Neural progenitor cell (in vitro differentiated cells): Measurements from ENCODE around the gene NUDT11. TPM values are rescaled to one million over a fixed set of nuclear protein-coding genes. Genes with fewer than 3 reads are reported as not detected.
"Not testable (repeated sequence)": the region's sequence is repeated elsewhere in the genome, so short reads cannot be mapped to it uniquely, and the experiment has no call there.

Experiments
- DNase-seq: peaks from one replicate; pipeline ENCODE4 v3.0.0-alpha.2; 2016; ENCODE audit warnings: low spot score
- H2AFZ ChIP-seq: fragments of 200-600 bp; sonication (generic); replicated peaks from 2 replicates; pipeline ENCODE4 v1.6.1; 2016; ENCODE audit warnings: antibody characterized with exemption
- H3F3A ChIP-seq: fragments of 200-600 bp; sonication (generic); 2 replicates; pipeline ENCODE4 v1.6.1; 2016; ENCODE audit warnings: antibody characterized with exemption, low read depth
- H3K27ac ChIP-seq: fragments of 200-600 bp; sonication (generic); 2 replicates; pipeline ENCODE4 v1.5.1; 2016; ENCODE audit warnings: mild to moderate bottlenecking
- H3K27me3 ChIP-seq: fragments of 200-600 bp; sonication (generic); 2 replicates; pipeline ENCODE4 v1.6.1; 2016; ENCODE audit warnings: mild to moderate bottlenecking, moderate library complexity
- H3K36me3 ChIP-seq: fragments of 200-600 bp; sonication (generic); 2 replicates; pipeline ENCODE4 v1.5.1; 2016
- H3K4me1 ChIP-seq: fragments of 200-600 bp; sonication (generic); 2 replicates; pipeline ENCODE4 v1.6.1; 2016; ENCODE audit warnings: mixed run types
- H3K4me2 ChIP-seq: fragments of 200-600 bp; sonication (generic); 2 replicates; pipeline ENCODE4 v1.6.1; 2016
- H3K4me3 ChIP-seq: fragments of 200-600 bp; sonication (generic); 2 replicates; pipeline ENCODE4 v1.5.1; 2016
- H3K79me2 ChIP-seq: fragments of 200-600 bp; sonication (generic); 2 replicates; pipeline ENCODE4 v1.6.1; 2016; ENCODE audit warnings: low read depth
- H3K9ac ChIP-seq: fragments of 200-600 bp; sonication (generic); 2 replicates; pipeline ENCODE4 v1.6.1; 2016
- H3K9me3 ChIP-seq: fragments of 200-600 bp; sonication (generic); 2 replicates; pipeline ENCODE4 v1.5.1; 2016; ENCODE audit warnings: low read depth
- H4K20me1 ChIP-seq: fragments of 200-600 bp; sonication (generic); 2 replicates; pipeline ENCODE4 v1.6.1; 2016; ENCODE audit warnings: low read depth
- H3K27ac Mint-ChIP-seq: 3 replicates; pipeline ENCODE4 v1.8.0; 2021; ENCODE audit warnings: mixed read lengths
- H3K27me3 Mint-ChIP-seq: 2 replicates; pipeline ENCODE4 v1.8.0; 2022; ENCODE audit warnings: low read depth, mild to moderate bottlenecking, inconsistent platforms, moderate library complexity, mixed read lengths; ENCODE audit not compliant: insufficient read depth
- H3K36me3 Mint-ChIP-seq: 3 replicates; pipeline ENCODE4 v1.8.0; 2021; ENCODE audit warnings: mixed read lengths
- H3K4me1 Mint-ChIP-seq: 3 replicates; pipeline ENCODE4 v1.8.0; 2021; ENCODE audit warnings: mixed read lengths
- H3K4me3 Mint-ChIP-seq: 3 replicates; pipeline ENCODE4 v1.8.0; 2021; ENCODE audit warnings: mild to moderate bottlenecking, moderate library complexity, mixed read lengths
- H3K9me3 Mint-ChIP-seq: 3 replicates; pipeline ENCODE4 v1.8.0; 2020; ENCODE audit warnings: mixed read lengths
- CTCF ChIP-seq: fragments of 200-600 bp; sonication (generic); IDR thresholded peaks from 2 replicates; pipeline ENCODE4 v1.5.1; 2017; ENCODE audit warnings: antibody characterized with exemption, mild to moderate bottlenecking
- EZH2 ChIP-seq: fragments of 200-600 bp; sonication (generic); IDR thresholded peaks from 2 replicates; pipeline ENCODE4 v1.6.1; 2017; ENCODE audit warnings: antibody characterized with exemption, mild to moderate bottlenecking, moderate library complexity
- EZH2phosphoT487 ChIP-seq: fragments of 200-600 bp; sonication (generic); IDR thresholded peaks from 2 replicates; pipeline ENCODE4 v1.6.1; 2017; ENCODE audit warnings: antibody characterized with exemption
- total RNA-seq: library from RNA; depleted of rRNA; stranded (reverse); fragments of >200 nt; gene quantifications from 2 replicates; pipeline ENCODE4 v1.2.3, GENCODE V29; 2015; ENCODE audit warnings: low replicate concordance

NUDT11 gene
- 35.7 and 58.4 TPM in 2 replicates for total RNA-seq

- peak within 1 kb of the TSS; percentile 84 for H2AFZ ChIP-seq
- H3K9me3 Mint-ChIP-seq: peaks cover 10% of the 10 kb centered on the region
- H3K27ac Mint-ChIP-seq: peak within 1 kb of the TSS; percentile 55
- H3K4me1 Mint-ChIP-seq: peaks cover 9% of the 10 kb centered on the region
- no peaks in the 10 kb centered on the region for H3K9me3 ChIP-seq
- peak within 1 kb of the TSS; percentile 82 for H3K4me2 ChIP-seq
- H3K27me3 ChIP-seq: no peaks in the 10 kb centered on the region
- no peaks in the 10 kb centered on the region for H3K36me3 ChIP-seq
- H3K79me2 ChIP-seq: peaks cover 37% of the 10 kb centered on the region
- no peaks in the 10 kb centered on the region for H3K36me3 Mint-ChIP-seq
- H3K9ac ChIP-seq: no peak within 1 kb of the TSS
- DNase-seq: peak; percentile 89
- H3K4me3 ChIP-seq: peak within 1 kb of the TSS; percentile 54
- H3K4me1 ChIP-seq: peaks cover 9% of the 10 kb centered on the region
- H3F3A ChIP-seq: no peaks in the 10 kb centered on the region
- TF ChIP-seq CTCF (no peak), EZH2 (no peak), EZH2phosphoT487 (no peak)
- no peak within 1 kb of the TSS for H3K27ac ChIP-seq
- H3K4me3 Mint-ChIP-seq: peak within 1 kb of the TSS; percentile 92
- H4K20me1 ChIP-seq: no peaks in the 10 kb centered on the region
- peaks cover 6% of the 10 kb centered on the region for H3K27me3 Mint-ChIP-seq
These were observed at the start of gene NUDT11 for GRCh38 chrX:51496501-51497291. TSS of gene NUDT11 (minus strand) at chrX:51496592. CDS start at chrX:51496444, 148 bp downstream.

GRCh38 chrX:51520393-51520792 is 24.0 kb upstream of the NUDT11 start:
- H4K20me1 ChIP-seq: no peaks in the 10 kb centered on the region
- no peak overlapping the region for H3K27ac Mint-ChIP-seq
- TF ChIP-seq CTCF (no peak), EZH2phosphoT487 (no peak), EZH2 (no peak)
- no peak overlapping the region for H3K4me3 ChIP-seq
- no peaks in the 10 kb centered on the region for H3K79me2 ChIP-seq
- no peaks in the 10 kb centered on the region for H3K9me3 ChIP-seq
- H3F3A ChIP-seq: no peaks in the 10 kb centered on the region
- no peaks in the 10 kb centered on the region for H3K27me3 ChIP-seq
- H3K4me1 Mint-ChIP-seq: no peaks in the 10 kb centered on the region
- H3K4me2 ChIP-seq: no peak overlapping the region
- H3K36me3 ChIP-seq: no peaks in the 10 kb centered on the region
- DNase-seq: no peak
- no peak overlapping the region for H3K4me3 Mint-ChIP-seq
- H3K27me3 Mint-ChIP-seq: no peaks in the 10 kb centered on the region
- no peak overlapping the region for H3K9ac ChIP-seq
- no peak overlapping the region for H2AFZ ChIP-seq
- H3K9me3 Mint-ChIP-seq: peaks cover 9% of the 10 kb centered on the region
- H3K36me3 Mint-ChIP-seq: no peaks in the 10 kb centered on the region
- no peak overlapping the region for H3K27ac ChIP-seq
- H3K4me1 ChIP-seq: no peaks in the 10 kb centered on the region

- not testable (repeated sequence) for H3K36me3 Mint-ChIP-seq, H3K27ac Mint-ChIP-seq, H3K4me1 Mint-ChIP-seq, H4K20me1 ChIP-seq, H3K4me2 ChIP-seq, H3K4me3 ChIP-seq, DNase-seq, H3K4me3 Mint-ChIP-seq, H3K36me3 ChIP-seq, H2AFZ ChIP-seq, H3K4me1 ChIP-seq, H3K9ac ChIP-seq, H3K79me2 ChIP-seq, H3F3A ChIP-seq, H3K27me3 Mint-ChIP-seq, H3K27ac ChIP-seq, H3K27me3 ChIP-seq, H3K9me3 ChIP-seq
- peaks cover 12% of the 10 kb centered on the region for H3K9me3 Mint-ChIP-seq
These were observed 22.7 kb upstream of the NUDT11 start for GRCh38 chrX:51519131-51519530.

GRCh38 chrX:51507551-51507950 is 11.2 kb upstream of the NUDT11 start:
- Histone ChIP-seq H2AFZ (no peak overlapping the region), H3K9ac (no peak overlapping the region), H3K4me1 (no peaks in the 10 kb centered on the region), H3F3A (no peaks in the 10 kb centered on the region), H3K79me2 (no peaks in the 10 kb centered on the region), H3K36me3 (no peaks in the 10 kb centered on the region), H3K4me2 (no peak overlapping the region), H3K27ac (no peak overlapping the region), H4K20me1 (no peaks in the 10 kb centered on the region), H3K4me3 (no peak overlapping the region), H3K27me3 (no peaks in the 10 kb centered on the region), H3K9me3 (no peaks in the 10 kb centered on the region)
- H3K9me3 Mint-ChIP-seq: peaks cover 4% of the 10 kb centered on the region
- no peak for DNase-seq
- H3K36me3 Mint-ChIP-seq: no peaks in the 10 kb centered on the region
- H3K4me1 Mint-ChIP-seq: no peaks in the 10 kb centered on the region
- H3K4me3 Mint-ChIP-seq: no peak overlapping the region
- TF ChIP-seq EZH2phosphoT487: no peak
- no peak for TF ChIP-seq EZH2
- TF ChIP-seq CTCF: no peak
- no peak overlapping the region for H3K27ac Mint-ChIP-seq
- peaks cover 6% of the 10 kb centered on the region for H3K27me3 Mint-ChIP-seq

GRCh38 chrX:51495701-51496488 is 497 bp downstream of the NUDT11 start:
- H3F3A ChIP-seq, H3K9ac ChIP-seq, H3K36me3 ChIP-seq, H3K27me3 ChIP-seq, H3K4me1 ChIP-seq, H3K36me3 Mint-ChIP-seq, H3K27me3 Mint-ChIP-seq, H3K9me3 ChIP-seq, H3K27ac ChIP-seq, H4K20me1 ChIP-seq, H3K27ac Mint-ChIP-seq: not testable (repeated sequence)
- peak overlapping the region; percentile 92 for H3K4me3 Mint-ChIP-seq
- peak; percentile 47 for DNase-seq
- peak overlapping the region; percentile 54 for H3K4me3 ChIP-seq
- H3K4me2 ChIP-seq: peak overlapping the region; percentile 82
- H3K79me2 ChIP-seq: peaks cover 37% of the 10 kb centered on the region
- peak overlapping the region; percentile 36 for H2AFZ ChIP-seq
- peaks cover 10% of the 10 kb centered on the region for H3K4me1 Mint-ChIP-seq
- peaks cover 10% of the 10 kb centered on the region for H3K9me3 Mint-ChIP-seq
